ENCODE measurements around the gene ZKSCAN3.

DNA sequence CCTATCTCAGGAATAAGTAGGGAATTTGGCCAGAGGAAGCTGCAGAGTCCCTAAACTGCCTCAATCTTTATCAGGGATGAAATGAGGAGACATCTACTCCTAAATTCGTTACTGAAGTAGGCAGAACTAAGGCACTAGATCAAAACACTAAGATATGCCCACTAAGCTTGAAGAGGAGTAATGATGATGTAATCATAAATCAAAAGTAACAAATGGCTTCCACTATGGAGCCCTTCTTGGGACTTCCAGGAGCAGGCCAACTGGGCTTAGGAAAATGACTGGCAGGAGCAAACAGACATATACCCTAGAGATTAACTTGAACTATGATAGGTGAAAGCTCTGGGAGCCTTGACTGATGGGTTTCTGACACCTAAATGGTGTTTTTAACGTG is 34.4 kb downstream of the ZKSCAN3 start:
- TF ChIP-seq, protein P1, sequence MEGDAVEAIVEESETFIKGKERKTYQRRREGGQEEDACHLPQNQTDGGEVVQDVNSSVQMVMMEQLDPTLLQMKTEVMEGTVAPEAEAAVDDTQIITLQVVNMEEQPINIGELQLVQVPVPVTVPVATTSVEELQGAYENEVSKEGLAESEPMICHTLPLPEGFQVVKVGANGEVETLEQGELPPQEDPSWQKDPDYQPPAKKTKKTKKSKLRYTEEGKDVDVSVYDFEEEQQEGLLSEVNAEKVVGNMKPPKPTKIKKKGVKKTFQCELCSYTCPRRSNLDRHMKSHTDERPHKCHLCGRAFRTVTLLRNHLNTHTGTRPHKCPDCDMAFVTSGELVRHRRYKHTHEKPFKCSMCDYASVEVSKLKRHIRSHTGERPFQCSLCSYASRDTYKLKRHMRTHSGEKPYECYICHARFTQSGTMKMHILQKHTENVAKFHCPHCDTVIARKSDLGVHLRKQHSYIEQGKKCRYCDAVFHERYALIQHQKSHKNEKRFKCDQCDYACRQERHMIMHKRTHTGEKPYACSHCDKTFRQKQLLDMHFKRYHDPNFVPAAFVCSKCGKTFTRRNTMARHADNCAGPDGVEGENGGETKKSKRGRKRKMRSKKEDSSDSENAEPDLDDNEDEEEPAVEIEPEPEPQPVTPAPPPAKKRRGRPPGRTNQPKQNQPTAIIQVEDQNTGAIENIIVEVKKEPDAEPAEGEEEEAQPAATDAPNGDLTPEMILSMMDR (optimal IDR thresholded peaks at IDR 0.05 in 1 of 3, IDR thresholded peaks at IDR 0.05 in 1 of 3, conservative IDR thresholded peaks at IDR 0.05 in 1 of 3; ENCODE audit: extremely low read depth in 1 of 3, insufficient read depth in 2 of 3, low read length in 3 of 3): no peak
- no peak for TF ChIP-seq EZH2 (IDR thresholded peaks at IDR 0.05; ENCODE audit: low read length)

Data from keratinocyte (primary cell).